ENCODE results near the gene CRTC3.
"Not testable (repeated sequence)": the region's sequence is repeated elsewhere in the genome, so short reads cannot be mapped to it uniquely, and the experiment has no call there.

CRTC3 gene

DNA sequence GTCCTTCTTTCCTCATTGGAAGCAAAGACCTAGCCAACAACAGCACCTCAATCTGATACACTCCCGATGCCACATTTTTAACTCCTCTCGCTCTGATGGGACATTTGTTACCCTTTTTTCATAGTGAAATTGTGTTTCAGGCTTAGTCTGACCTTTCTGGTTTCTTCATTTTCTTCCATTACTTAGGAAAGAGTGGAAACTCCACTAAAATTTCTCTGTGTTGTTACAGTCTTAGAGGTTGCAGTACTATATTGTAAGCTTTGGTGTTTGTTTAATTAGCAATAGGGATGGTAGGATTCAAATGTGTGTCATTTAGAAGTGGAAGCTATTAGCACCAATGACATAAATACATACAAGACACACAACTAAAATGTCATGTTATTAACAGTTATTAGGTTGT is 29.6 kb upstream of the CRTC3 start:
- no peak overlapping the region for H3K27ac ChIP-seq
- TF ChIP-seq ZFX (IDR thresholded peaks at IDR 0.05; ENCODE audit: borderline replicate concordance) = no peak
- TF ChIP-seq, protein P1, sequence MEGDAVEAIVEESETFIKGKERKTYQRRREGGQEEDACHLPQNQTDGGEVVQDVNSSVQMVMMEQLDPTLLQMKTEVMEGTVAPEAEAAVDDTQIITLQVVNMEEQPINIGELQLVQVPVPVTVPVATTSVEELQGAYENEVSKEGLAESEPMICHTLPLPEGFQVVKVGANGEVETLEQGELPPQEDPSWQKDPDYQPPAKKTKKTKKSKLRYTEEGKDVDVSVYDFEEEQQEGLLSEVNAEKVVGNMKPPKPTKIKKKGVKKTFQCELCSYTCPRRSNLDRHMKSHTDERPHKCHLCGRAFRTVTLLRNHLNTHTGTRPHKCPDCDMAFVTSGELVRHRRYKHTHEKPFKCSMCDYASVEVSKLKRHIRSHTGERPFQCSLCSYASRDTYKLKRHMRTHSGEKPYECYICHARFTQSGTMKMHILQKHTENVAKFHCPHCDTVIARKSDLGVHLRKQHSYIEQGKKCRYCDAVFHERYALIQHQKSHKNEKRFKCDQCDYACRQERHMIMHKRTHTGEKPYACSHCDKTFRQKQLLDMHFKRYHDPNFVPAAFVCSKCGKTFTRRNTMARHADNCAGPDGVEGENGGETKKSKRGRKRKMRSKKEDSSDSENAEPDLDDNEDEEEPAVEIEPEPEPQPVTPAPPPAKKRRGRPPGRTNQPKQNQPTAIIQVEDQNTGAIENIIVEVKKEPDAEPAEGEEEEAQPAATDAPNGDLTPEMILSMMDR (IDR thresholded peaks at IDR 0.05) = no peak

DNA sequence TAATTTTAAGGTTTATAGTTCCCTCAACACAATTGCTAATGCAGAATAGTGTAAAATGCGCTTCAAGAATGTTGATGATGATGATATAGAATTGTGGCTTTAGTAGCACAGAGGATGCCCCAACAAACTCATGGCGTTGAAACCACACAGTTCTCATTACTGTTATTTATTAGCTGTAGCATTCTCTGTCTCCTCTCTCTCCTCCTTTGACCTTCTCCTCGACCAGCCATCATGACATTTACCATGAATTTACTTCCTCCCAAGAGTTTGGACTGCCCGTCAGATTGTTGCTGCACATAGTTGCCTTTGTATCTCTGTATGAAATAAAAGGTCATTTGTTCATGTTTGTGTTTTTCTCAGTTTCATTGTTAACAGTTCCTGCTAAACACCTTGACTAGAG is 27.8 kb upstream of the CRTC3 start:
- no peak overlapping the region for H3K27ac ChIP-seq
- TF ChIP-seq ZFX (IDR thresholded peaks at IDR 0.05; ENCODE audit: borderline replicate concordance) = no peak
- TF ChIP-seq, protein P1 (IDR thresholded peaks at IDR 0.05) = no peak

DNA sequence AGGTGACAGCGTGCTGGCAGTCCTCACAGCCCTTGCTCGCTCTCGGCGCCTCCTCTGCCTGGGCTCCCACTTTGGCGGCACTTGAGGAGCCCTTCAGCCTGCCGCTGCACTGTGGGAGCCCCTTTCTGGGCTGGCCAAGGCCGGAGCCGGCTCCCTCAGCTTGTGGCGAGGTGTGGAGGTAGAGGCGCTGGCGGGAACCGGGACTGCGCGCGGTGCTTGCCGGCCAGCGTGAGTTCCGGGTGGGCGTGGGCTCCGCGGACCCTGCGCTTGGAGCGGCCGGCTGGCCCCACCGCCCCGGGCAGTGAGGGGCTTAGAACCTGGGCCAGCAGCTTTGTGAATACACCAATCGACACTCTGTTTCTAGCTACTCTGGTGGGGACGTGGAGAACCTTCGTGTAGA is 18.9 kb upstream of the CRTC3 start:
- not testable (repeated sequence) for H3K27ac ChIP-seq

DNA sequence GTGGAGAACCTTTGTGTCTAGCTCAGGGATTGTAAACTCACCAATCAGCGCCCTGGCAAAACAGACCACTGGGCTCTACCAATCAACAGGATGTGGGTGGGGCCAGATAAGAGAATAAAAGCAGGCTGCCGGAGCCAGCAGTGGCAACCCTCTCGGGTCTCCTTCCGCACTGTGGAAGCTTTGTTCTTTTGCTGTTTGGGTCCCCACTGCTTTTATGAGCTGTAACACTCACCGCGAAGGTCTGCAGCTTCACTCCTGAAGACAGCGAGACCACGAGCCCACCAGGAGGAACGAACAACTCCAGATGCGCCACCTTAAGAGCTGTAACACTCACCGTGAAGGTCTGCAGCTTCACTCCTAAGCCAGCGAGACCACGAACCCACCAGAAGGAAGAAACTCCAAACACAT is 18.5 kb upstream of the CRTC3 start:
- H3K27ac ChIP-seq = not testable (repeated sequence)

DNA sequence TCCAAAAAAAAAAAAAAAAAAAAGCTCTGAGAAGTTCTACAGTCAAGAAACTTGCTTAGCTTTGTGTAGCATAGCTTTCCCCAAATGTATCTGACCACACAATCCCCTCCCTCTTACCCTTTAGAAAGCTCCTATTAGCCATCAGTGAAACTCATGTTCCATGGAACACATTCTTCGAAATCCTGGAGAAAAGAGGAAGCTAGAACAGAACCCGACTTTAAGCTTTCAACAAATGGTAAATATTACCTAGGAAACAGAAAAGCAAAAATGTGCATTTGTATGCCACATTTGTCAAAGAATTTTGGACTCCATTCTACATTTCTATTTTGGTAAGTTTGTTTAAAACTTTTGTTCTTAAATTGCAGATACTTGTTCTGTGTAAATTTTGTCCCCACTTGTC is 17.4 kb upstream of the CRTC3 start:
- H3K27ac ChIP-seq = no peak overlapping the region
- TF ChIP-seq ZFX (IDR thresholded peaks at IDR 0.05; ENCODE audit: borderline replicate concordance) = no peak
- TF ChIP-seq, protein P1 (IDR thresholded peaks at IDR 0.05) = no peak

DNA sequence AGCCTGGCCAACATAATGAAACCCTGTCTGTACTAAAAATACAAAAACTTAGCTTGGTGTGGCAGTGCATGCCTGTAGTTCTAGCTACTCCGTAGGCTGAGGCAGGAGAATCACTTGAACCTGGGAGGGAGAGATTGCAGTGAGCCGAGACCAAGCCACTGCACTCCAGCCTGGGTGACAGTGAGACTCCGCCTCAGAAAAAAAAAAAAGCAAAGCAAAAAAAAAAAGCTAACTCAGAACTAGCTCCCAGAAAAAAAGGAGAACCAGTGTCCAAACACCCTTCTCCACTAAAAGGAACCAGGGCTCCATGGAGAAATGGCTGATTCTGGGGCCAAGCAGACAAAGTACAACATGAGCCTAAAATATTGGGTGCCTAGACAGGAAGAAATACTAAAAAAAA is 16.7 kb upstream of the CRTC3 start:
- H3K27ac ChIP-seq = no peak overlapping the region
- TF ChIP-seq, protein P1 (IDR thresholded peaks at IDR 0.05) = no peak
- TF ChIP-seq ZFX (IDR thresholded peaks at IDR 0.05; ENCODE audit: borderline replicate concordance) = no peak

DNA sequence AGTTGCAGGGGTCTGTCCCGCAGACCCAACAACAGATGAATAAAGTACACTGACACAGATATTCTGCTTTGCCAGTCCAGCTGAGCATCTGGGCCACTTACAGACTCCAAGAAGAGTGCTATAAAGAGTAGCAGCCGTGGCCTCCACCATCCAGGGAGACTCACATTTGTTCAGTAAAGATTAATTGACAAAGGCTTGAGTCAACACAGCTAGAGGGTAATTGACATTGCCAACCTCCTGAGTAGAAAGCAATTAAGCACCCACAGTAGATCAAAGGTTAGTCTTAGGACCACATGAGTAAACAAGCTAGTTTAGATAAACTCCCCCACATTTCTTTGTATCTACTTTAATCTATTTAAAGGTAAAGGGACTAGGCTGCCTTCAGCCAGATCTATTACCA is 16.3 kb upstream of the CRTC3 start:
- H3K27ac ChIP-seq = no peak overlapping the region
- TF ChIP-seq, protein P1 (IDR thresholded peaks at IDR 0.05) = no peak
- TF ChIP-seq ZFX (IDR thresholded peaks at IDR 0.05; ENCODE audit: borderline replicate concordance) = no peak

DNA sequence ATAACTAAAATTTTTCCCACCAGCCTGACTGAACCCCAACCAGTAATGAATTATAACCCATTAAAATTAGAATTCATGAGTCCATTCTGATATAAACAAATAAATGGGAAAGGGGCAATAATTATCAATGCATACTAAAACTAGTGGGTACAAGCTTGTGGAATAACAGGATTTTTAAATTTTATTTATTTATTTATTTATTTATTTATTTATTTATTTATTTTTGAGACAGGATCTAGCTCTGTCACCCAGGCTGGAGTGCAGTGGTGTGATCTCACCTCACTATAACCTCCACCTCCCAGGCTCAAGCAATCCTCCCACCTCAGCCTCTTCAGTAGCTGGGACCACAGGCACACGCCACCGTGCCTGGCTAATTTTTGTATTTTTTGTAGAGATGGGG is 15.8 kb upstream of the CRTC3 start:
- H3K27ac ChIP-seq = not testable (repeated sequence)

DNA sequence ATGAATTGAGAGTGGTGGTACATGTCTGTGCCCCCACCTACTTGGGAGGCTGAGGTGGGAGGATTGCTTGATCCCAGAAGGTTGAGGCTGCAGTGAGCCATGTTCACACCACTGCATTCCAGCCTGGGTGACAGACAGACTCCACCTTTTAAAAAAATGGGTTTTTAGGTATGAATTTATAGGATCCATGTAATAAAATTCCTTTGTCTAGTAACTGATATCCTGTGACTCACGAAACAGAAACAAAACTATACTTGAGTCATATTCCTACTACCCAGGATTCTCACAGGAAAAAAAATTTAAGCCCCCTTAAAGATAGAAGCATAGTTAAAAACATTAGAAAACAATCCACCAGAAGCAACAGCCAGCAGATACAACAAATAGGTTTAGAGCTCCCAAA is 10.0 kb upstream of the CRTC3 start:
- no peak overlapping the region for H3K27ac ChIP-seq
- TF ChIP-seq, protein P1 (IDR thresholded peaks at IDR 0.05) = no peak
- TF ChIP-seq ZFX (IDR thresholded peaks at IDR 0.05; ENCODE audit: borderline replicate concordance) = no peak

All from 22Rv1 (cell line).